OCI-LY1 (cell line): ENCODE measurements around the gene PAN2.

Experiments
- EZH2 ChIP-seq: fragments of 200-600 bp; sonication (generic), shearing (Covaris generic); IDR thresholded peaks from 2 replicates; pipeline ENCODE4 v1.8.0; 2017; ENCODE audit warnings: borderline replicate concordance, mixed run types, mild to moderate bottlenecking, antibody characterized with exemption, low read length, moderate library complexity, mixed read lengths
- TF ChIP-seq, protein P1 (sequence below): fragments of 200-600 bp; sonication (generic), shearing (Covaris generic); IDR thresholded peaks from 2 replicates; pipeline ENCODE4 v1.5.1; 2017; ENCODE audit warnings: mild to moderate bottlenecking, antibody characterized with exemption, low read length, moderate library complexity, mixed read lengths

DNA sequence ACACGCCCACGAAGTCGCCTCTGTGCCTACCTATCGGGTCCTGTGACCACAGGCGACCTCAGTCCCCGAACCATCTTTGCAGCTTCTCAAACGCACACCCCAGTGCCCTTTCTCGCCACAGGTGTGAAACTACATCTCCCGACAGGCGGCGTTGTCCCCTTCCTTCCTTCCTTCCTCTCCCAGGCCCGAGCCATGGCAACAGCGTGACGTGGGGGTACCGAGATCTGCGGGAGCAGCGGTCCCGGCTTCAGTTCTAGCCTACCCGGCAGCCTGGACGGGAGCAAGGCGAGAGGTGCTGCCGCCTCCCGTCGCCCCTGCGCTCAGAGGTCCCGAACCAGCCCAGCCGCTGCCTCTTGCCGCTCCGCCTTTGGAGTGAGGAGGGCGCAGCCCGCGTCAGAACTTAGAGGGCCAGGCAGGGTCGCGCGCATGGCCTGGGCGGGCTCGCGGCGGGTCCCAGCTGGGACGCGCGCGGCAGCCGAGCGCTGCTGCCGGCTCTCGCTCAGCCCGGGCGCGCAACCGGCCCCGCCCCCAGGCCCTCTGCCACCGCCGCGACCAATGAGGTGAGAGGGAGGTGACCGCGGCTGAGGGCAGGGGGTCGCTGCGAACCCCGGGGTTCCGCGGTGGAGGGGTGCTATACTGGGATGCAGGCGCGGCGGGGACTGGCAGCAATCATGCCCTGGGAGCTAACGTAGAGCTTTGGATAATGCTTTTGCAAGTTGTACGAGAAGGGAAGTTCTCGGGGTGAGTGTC lies 66.9 kb downstream of the PAN2 start, which contains the start of gene COQ10A:
- TF ChIP-seq, protein P1, sequence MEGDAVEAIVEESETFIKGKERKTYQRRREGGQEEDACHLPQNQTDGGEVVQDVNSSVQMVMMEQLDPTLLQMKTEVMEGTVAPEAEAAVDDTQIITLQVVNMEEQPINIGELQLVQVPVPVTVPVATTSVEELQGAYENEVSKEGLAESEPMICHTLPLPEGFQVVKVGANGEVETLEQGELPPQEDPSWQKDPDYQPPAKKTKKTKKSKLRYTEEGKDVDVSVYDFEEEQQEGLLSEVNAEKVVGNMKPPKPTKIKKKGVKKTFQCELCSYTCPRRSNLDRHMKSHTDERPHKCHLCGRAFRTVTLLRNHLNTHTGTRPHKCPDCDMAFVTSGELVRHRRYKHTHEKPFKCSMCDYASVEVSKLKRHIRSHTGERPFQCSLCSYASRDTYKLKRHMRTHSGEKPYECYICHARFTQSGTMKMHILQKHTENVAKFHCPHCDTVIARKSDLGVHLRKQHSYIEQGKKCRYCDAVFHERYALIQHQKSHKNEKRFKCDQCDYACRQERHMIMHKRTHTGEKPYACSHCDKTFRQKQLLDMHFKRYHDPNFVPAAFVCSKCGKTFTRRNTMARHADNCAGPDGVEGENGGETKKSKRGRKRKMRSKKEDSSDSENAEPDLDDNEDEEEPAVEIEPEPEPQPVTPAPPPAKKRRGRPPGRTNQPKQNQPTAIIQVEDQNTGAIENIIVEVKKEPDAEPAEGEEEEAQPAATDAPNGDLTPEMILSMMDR: peak; percentile 56
- TF ChIP-seq EZH2: no peak
